Measurements from ENCODE around the gene LTBP2. TPM values are rescaled to one million over a fixed set of nuclear protein-coding genes. Genes with fewer than 3 reads are reported as not detected.
A peak's percentile ranks its signal among the peaks of the same experiment; 100 is the strongest.

The LTBP2 gene
- total RNA-seq, 4 donors from 2014 or later = 19.8 to 51.9 (median 28.8) TPM

- in situ Hi-C loops (cut with MboI; ENCODE audit: low sequenced_read_pairs in 4 of 4) (loop anchor here in 1 of 4 donors (5.0 kb wide), 1 partner anchor 113 kb away; no protein-coding TSS in a partner anchor), intact Hi-C loops (cut with DNase I; ENCODE audit: low total_unique reads) (no loop called here)
- peaks cover 0 to 14% of the 10 kb centered on the region in 2 donors for H3K36me3 ChIP-seq
- ATAC-seq (no peak), DNase-seq (no peak)
- no peaks in the 10 kb centered on the region for H3K9me3 ChIP-seq
- no peak for TF ChIP-seq CTCF (IDR thresholded peaks at IDR 0.05 in 4 of 5, conservative IDR thresholded peaks at IDR 0.05 in 1 of 5)
- no peak for TF ChIP-seq POLR2A (IDR thresholded peaks at IDR 0.05)
- H3K27me3 ChIP-seq = no peaks in the 10 kb centered on the region
- H3K4me3 ChIP-seq = no peak overlapping the region
- peak overlapping the region in 1 of 4 donors; percentile 32 for H3K27ac ChIP-seq
- peaks cover 24 to 31% of the 10 kb centered on the region in 2 donors for H3K4me1 ChIP-seq
Observed at GRCh38 chr14:74475678-74476077, 136.4 kb downstream of the LTBP2 start.

GRCh38 chr14:74474376-74474775, 137.7 kb downstream of the LTBP2 start:
- no peak overlapping the region for H3K4me3 ChIP-seq
- no peaks in the 10 kb centered on the region for H3K9me3 ChIP-seq
- in situ Hi-C loops (cut with MboI; ENCODE audit: low sequenced_read_pairs in 4 of 4) (no loop called here), intact Hi-C loops (cut with DNase I; ENCODE audit: low total_unique reads) (no loop called here)
- DNase-seq = peak; percentile 26 to 67
- H3K4me1 ChIP-seq = peaks cover 24 to 40% of the 10 kb centered on the region in 2 donors
- peaks cover 0 to 1% of the 10 kb centered on the region in 2 donors for H3K36me3 ChIP-seq
- H3K27me3 ChIP-seq = no peaks in the 10 kb centered on the region
- peak overlapping the region in 2 of 4 donors; percentile 16 to 39 for H3K27ac ChIP-seq
- peak; percentile 66 to 75 for ATAC-seq
- TF ChIP-seq POLR2A (IDR thresholded peaks at IDR 0.05) (no peak), CTCF (IDR thresholded peaks at IDR 0.05 in 4 of 5, conservative IDR thresholded peaks at IDR 0.05 in 1 of 5) (no peak)

- Histone ChIP-seq H3K27ac (no peak overlapping the region), H3K4me1 (peaks cover 24 to 46% of the 10 kb centered on the region in 2 donors), H3K27me3 (no peaks in the 10 kb centered on the region), H3K36me3 (no peaks in the 10 kb centered on the region), H3K9me3 (no peaks in the 10 kb centered on the region), H3K4me3 (no peak overlapping the region)
- ATAC-seq = no peak
- in situ Hi-C loops (cut with MboI; ENCODE audit: low sequenced_read_pairs in 4 of 4) (no loop called here), intact Hi-C loops (cut with DNase I; ENCODE audit: low total_unique reads) (no loop called here)
- DNase-seq = no peak
- TF ChIP-seq POLR2A (IDR thresholded peaks at IDR 0.05) (no peak), CTCF (IDR thresholded peaks at IDR 0.05 in 4 of 5, conservative IDR thresholded peaks at IDR 0.05 in 1 of 5) (no peak)
Observed at GRCh38 chr14:74472601-74473000, 139.4 kb downstream of the LTBP2 start.

- Histone ChIP-seq H3K36me3 (no peaks in the 10 kb centered on the region), H3K9me3 (no peaks in the 10 kb centered on the region), H3K27ac (peak overlapping the region in 2 of 4 donors; percentile 5 to 41), H3K27me3 (no peaks in the 10 kb centered on the region), H3K4me1 (peaks cover 10 to 28% of the 10 kb centered on the region in 2 donors), H3K4me3 (no peak overlapping the region)
- in situ Hi-C loops (cut with MboI; ENCODE audit: low sequenced_read_pairs in 4 of 4) = no loop called here
- no peak for TF ChIP-seq POLR2A (IDR thresholded peaks at IDR 0.05)
- no peak for TF ChIP-seq CTCF (IDR thresholded peaks at IDR 0.05 in 4 of 5, conservative IDR thresholded peaks at IDR 0.05 in 1 of 5)
- ATAC-seq (peak; percentile 62 to 71), DNase-seq (no peak)
- intact Hi-C loops (cut with DNase I; ENCODE audit: low total_unique reads) = no loop called here
Observed at GRCh38 chr14:74469548-74470518, 142.2 kb downstream of the LTBP2 start.
